Hepatocyte (in vitro differentiated cells): ENCODE results near the gene MRNIP.

ENCODE experiments used
- EZH2 ChIP-seq: fragments of 200-600 bp; sonication (generic); IDR thresholded peaks from 2 replicates; pipeline ENCODE4 v1.6.1; 2016; ENCODE audit warnings: antibody characterized with exemption, mild to moderate bottlenecking, borderline replicate concordance
- TF ChIP-seq, protein P1 (sequence below): fragments of 200-600 bp; sonication (generic); IDR thresholded peaks from 2 replicates; pipeline ENCODE4 v1.5.1; 2016; ENCODE audit warnings: antibody characterized with exemption, mild to moderate bottlenecking; ENCODE audit not compliant: poor library complexity

DNA sequence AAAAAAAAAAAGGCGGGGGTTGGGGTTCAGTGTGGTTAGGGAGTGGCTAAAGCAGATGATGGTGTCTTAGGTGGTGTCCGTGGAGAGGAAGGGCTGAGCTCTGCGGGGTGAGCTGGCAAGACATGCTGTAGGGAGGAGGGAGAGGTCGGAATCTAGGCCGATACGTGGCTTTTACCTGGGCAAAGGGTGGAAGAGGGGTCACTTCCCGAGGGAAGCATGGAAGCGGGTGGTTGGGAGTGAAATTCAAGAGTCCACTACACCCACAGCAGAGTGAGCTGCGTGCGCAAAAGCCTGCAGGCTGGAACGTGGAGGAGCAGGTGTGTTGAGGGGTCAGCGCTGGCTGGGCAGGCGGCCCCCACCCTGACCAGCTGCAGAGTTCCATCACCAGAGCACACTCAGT lies 31.3 kb upstream of the MRNIP start:
- TF ChIP-seq, protein P1, sequence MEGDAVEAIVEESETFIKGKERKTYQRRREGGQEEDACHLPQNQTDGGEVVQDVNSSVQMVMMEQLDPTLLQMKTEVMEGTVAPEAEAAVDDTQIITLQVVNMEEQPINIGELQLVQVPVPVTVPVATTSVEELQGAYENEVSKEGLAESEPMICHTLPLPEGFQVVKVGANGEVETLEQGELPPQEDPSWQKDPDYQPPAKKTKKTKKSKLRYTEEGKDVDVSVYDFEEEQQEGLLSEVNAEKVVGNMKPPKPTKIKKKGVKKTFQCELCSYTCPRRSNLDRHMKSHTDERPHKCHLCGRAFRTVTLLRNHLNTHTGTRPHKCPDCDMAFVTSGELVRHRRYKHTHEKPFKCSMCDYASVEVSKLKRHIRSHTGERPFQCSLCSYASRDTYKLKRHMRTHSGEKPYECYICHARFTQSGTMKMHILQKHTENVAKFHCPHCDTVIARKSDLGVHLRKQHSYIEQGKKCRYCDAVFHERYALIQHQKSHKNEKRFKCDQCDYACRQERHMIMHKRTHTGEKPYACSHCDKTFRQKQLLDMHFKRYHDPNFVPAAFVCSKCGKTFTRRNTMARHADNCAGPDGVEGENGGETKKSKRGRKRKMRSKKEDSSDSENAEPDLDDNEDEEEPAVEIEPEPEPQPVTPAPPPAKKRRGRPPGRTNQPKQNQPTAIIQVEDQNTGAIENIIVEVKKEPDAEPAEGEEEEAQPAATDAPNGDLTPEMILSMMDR: no peak
- TF ChIP-seq EZH2: no peak
